Measurements from ENCODE around the gene DEDD.
"Not testable (repeated sequence)": the region's sequence is repeated elsewhere in the genome, so short reads cannot be mapped to it uniquely, and the experiment has no call there.

DEDD gene

GRCh38 chr1:161137881-161138280 lies 5.4 kb upstream of the DEDD start:
- intact Hi-C loops (cut with DNase I): no loop called here
- DNase-seq: no peak

GRCh38 chr1:161133220-161133740 lies 813 bp upstream of the DEDD start:
- DNase-seq: no peak
- intact Hi-C loops (cut with DNase I): loop anchor here (5.0 kb wide), 1 partner anchor 86 kb away; the partner anchor contains the start of gene USF1

GRCh38 chr1:161131523-161132409 lies 701 bp downstream of the DEDD start:
- peak in 8 of 42 donors; percentile 9 to 54 (median 36) for DNase-seq
- intact Hi-C loops (cut with DNase I): loop anchor here (5.0 kb wide), 1 partner anchor 84 kb away; the partner anchor contains the start of gene USF1

- intact Hi-C loops (cut with DNase I): loop anchor here (5.0 kb wide), 1 partner anchor 83 kb away; the partner anchor contains the start of gene USF1
- DNase-seq: no peak
Measured at GRCh38 chr1:161130266-161130665, 2.2 kb downstream of the DEDD start.

- no peak for DNase-seq
- intact Hi-C loops (cut with DNase I): no loop called here
Measured at GRCh38 chr1:161128591-161129420, 3.7 kb downstream of the DEDD start.

- DNase-seq: no peak
- intact Hi-C loops (cut with DNase I): no loop called here
Measured at GRCh38 chr1:161127649-161128048, 4.8 kb downstream of the DEDD start.

- no peak for DNase-seq
- intact Hi-C loops (cut with DNase I): no loop called here
Measured at GRCh38 chr1:161122967-161123366, 9.5 kb downstream of the DEDD start.

- peak in 1 of 42 donors; percentile 5 for DNase-seq
Measured at GRCh38 chr1:161121834-161122233, 10.6 kb downstream of the DEDD start.

GRCh38 chr1:161121042-161121650 lies 11.3 kb downstream of the DEDD start:
- intact Hi-C loops (cut with DNase I): no loop called here
- no peak for DNase-seq

More at GRCh38 chr1:161121834-161122233, 10.6 kb downstream of the DEDD start:
- intact Hi-C loops (cut with DNase I): no loop called here

- intact Hi-C loops (cut with DNase I): no loop called here
- DNase-seq: no peak
Measured at GRCh38 chr1:161119092-161119903, 13.2 kb downstream of the DEDD start.

- intact Hi-C loops (cut with DNase I): no loop called here
- DNase-seq: peak; percentile 69 to 94 (median 90)
Measured at GRCh38 chr1:161117759-161118581, 14.5 kb downstream of the DEDD start, which contains the start of the genes NIT1 and PFDN2. Gene NIT1, plus strand, starts transcription at chr1:161118105. Its CDS starts 72 bp downstream, at chr1:161118177. Gene PFDN2, minus strand, starts transcription at chr1:161118037. Its CDS starts 11 bp downstream, at chr1:161118026.

- intact Hi-C loops (cut with DNase I); DNase-seq: not testable (repeated sequence)
Measured at GRCh38 chr1:161115961-161116360, 16.5 kb downstream of the DEDD start.

GRCh38 chr1:161115132-161115711 lies 17.2 kb downstream of the DEDD start:
- no peak for DNase-seq
- intact Hi-C loops (cut with DNase I): no loop called here

- no peak for DNase-seq
- intact Hi-C loops (cut with DNase I): no loop called here
Measured at GRCh38 chr1:161114556-161114955, 17.9 kb downstream of the DEDD start.

GRCh38 chr1:161113915-161114314 lies 18.6 kb downstream of the DEDD start:
- intact Hi-C loops (cut with DNase I): no loop called here
- DNase-seq: no peak

GRCh38 chr1:161111527-161111926 lies 20.9 kb downstream of the DEDD start:
- intact Hi-C loops (cut with DNase I): no loop called here
- DNase-seq: no peak

GRCh38 chr1:161111117-161111516 lies 21.4 kb downstream of the DEDD start:
- no peak for DNase-seq
- intact Hi-C loops (cut with DNase I): no loop called here

Data from head of caudate nucleus (tissue), 42 donors.